ENCODE data around the gene GNAO1. TPM values are rescaled to one million over a fixed set of nuclear protein-coding genes. Genes with fewer than 3 reads are reported as not detected.

GNAO1 gene
- total and polyA plus RNA-seq, 2 of the 13 experiments (the other 11 are each of a cell fraction or from before 2014, with no cell fraction given) = not detected

GRCh38 chr16:56331399-56331798, 140.1 kb downstream of the GNAO1 start:
- H2AFZ ChIP-seq (ENCODE audit: low read length) = no peak overlapping the region
- BruUV-seq (replicated peaks) = no TSS peak
- intact Hi-C loops (cut with micrococcal nuclease; ENCODE audit: unreplicated experiment) (no loop called here), in situ Hi-C loops (cut with HindIII; ENCODE audit: extremely low pct_ligation_motif_present, low pct_unique_long_range_greater_than_20kb) (no loop called here)
- H3K4me1 ChIP-seq (ENCODE audit: insufficient read depth, low read length) = no peaks in the 10 kb centered on the region
- no peak overlapping the region for H3K4me3 ChIP-seq (replicated peaks in 1 of 3; ENCODE audit: insufficient read depth in 1 of 3, low read depth in 2 of 3, low read length in 3 of 3)
- no peak overlapping the region for H3K27ac ChIP-seq (ENCODE audit: extremely low read length, insufficient read depth, low read length)
- ATAC-seq = no peak
- H3K9ac ChIP-seq (ENCODE audit: insufficient read depth, low read depth, low read length) = no peak overlapping the region
- WGBS (ENCODE audit: low lambda C conversion rate) = 27% methylated on average over 11 of the region's 11 CpGs
- FAIRE-seq = no peak
- POLR2A ChIA-PET = no interaction called here
- DNase-seq (ENCODE audit: low spot score) = no peak
- peaks cover 5 to 77% of the 10 kb centered on the region in 2 experiments; a peak in 4 of 5 replicates for H3K27me3 ChIP-seq (ENCODE audit: control insufficient read depth in 1 of 2, insufficient read depth in 2 of 2, low read length in 2 of 2)
- no peaks in the 10 kb centered on the region for H3K9me3 ChIP-seq (ENCODE audit: low read length)
- no peaks in the 10 kb centered on the region for H3K79me2 ChIP-seq (ENCODE audit: insufficient read depth, low read length)
- no peak overlapping the region for H3K4me2 ChIP-seq (ENCODE audit: low read depth, low read length)
- no peaks in the 10 kb centered on the region for H4K20me1 ChIP-seq (ENCODE audit: insufficient read depth, low read length)
- no peaks in the 10 kb centered on the region for H3K36me3 ChIP-seq (replicated peaks in 1 of 2; ENCODE audit: control insufficient read depth in 1 of 2, insufficient read depth in 2 of 2, low read length in 2 of 2)
- CTCF ChIA-PET (ENCODE audit: low intra/inter-chr PET ratio, low total read pairs) = no interaction called here
- TF ChIP-seq NFE2L2 (IDR thresholded peaks at IDR 0.05; ENCODE audit: low read length) (no peak), ZNF232 (CRISPR knock-in tag; IDR thresholded peaks at IDR 0.05; ENCODE audit: borderline replicate concordance) (no peak), ZNF142 (CRISPR knock-in tag; IDR thresholded peaks at IDR 0.05) (no peak), ZNF496 (CRISPR knock-in tag; IDR thresholded peaks at IDR 0.05; ENCODE audit: insufficient replicate concordance) (no peak), RERE (CRISPR knock-in tag; IDR thresholded peaks at IDR 0.05; ENCODE audit: low read depth) (no peak), SNAI1 (CRISPR knock-in tag; IDR thresholded peaks at IDR 0.05; ENCODE audit: borderline replicate concordance) (no peak), DBP (CRISPR knock-in tag; IDR thresholded peaks at IDR 0.05; ENCODE audit: not compliant biosample characterization) (no peak), MAZ (IDR thresholded peaks at IDR 0.05; ENCODE audit: borderline replicate concordance, low read depth, low read length) (no peak), MAZ (CRISPR knock-in tag; IDR thresholded peaks at IDR 0.05; ENCODE audit: low read depth) (no peak), ZNF34 (CRISPR knock-in tag; IDR thresholded peaks at IDR 0.05; ENCODE audit: borderline replicate concordance) (no peak), ZBTB20 (CRISPR knock-in tag; IDR thresholded peaks at IDR 0.05; ENCODE audit: borderline replicate concordance, low read depth) (no peak)

Measured in HepG2 (cell line).